ENCODE data around the gene ITFG1. TPM values are rescaled to one million over a fixed set of nuclear protein-coding genes. Genes with fewer than 3 reads are reported as not detected.
A peak's percentile ranks its signal among the peaks of the same experiment; 100 is the strongest.
"Not testable (repeated sequence)": the region's sequence is repeated elsewhere in the genome, so short reads cannot be mapped to it uniquely, and the experiment has no call there.

The ITFG1 gene
- total RNA-seq, 2 donors from 2014 or later, result 50.2 to 53.2 TPM

GRCh38 chr16:47203433-47203832 lies 257.4 kb downstream of the ITFG1 start:
- intact Hi-C loops (cut with DNase I); ATAC-seq; DNase-seq: not testable (repeated sequence)

- intact Hi-C loops (cut with DNase I), result no loop called here
- ATAC-seq (no peak), DNase-seq (no peak)
Observed at GRCh38 chr16:47198180-47198575, 262.7 kb downstream of the ITFG1 start.

- ATAC-seq (peak; percentile 78 to 84), DNase-seq (peak; percentile 62)
- intact Hi-C loops (cut with DNase I), result no loop called here
Observed at GRCh38 chr16:47197536-47198179, 263.2 kb downstream of the ITFG1 start.

GRCh38 chr16:47196457-47196856 lies 264.4 kb downstream of the ITFG1 start:
- ATAC-seq (no peak), DNase-seq (no peak)
- intact Hi-C loops (cut with DNase I), result no loop called here

GRCh38 chr16:47182318-47182717 lies 278.5 kb downstream of the ITFG1 start:
- intact Hi-C loops (cut with DNase I), result no loop called here
- no peak for ATAC-seq

GRCh38 chr16:47181066-47181465 lies 279.8 kb downstream of the ITFG1 start:
- DNase-seq; intact Hi-C loops (cut with DNase I): not testable (repeated sequence)

More at GRCh38 chr16:47182318-47182717, 278.5 kb downstream of the ITFG1 start:
- no peak for DNase-seq

GRCh38 chr16:47180073-47180472 lies 280.8 kb downstream of the ITFG1 start:
- DNase-seq (no peak), ATAC-seq (no peak)
- intact Hi-C loops (cut with DNase I), result no loop called here

More at GRCh38 chr16:47181066-47181465, 279.8 kb downstream of the ITFG1 start:
- ATAC-seq, result not testable (repeated sequence)

- DNase-seq (no peak), ATAC-seq (no peak)
- intact Hi-C loops (cut with DNase I), result no loop called here
Observed at GRCh38 chr16:47175152-47175551, 285.7 kb downstream of the ITFG1 start.

- intact Hi-C loops (cut with DNase I), result no loop called here
- ATAC-seq, result no peak
- DNase-seq, result no peak
Observed at GRCh38 chr16:47162670-47163420, 298.0 kb downstream of the ITFG1 start.

- intact Hi-C loops (cut with DNase I), result no loop called here
- DNase-seq (no peak), ATAC-seq (no peak)
Observed at GRCh38 chr16:47161464-47161863, 299.4 kb downstream of the ITFG1 start.

GRCh38 chr16:47160422-47160821 lies 300.4 kb downstream of the ITFG1 start:
- ATAC-seq, result no peak
- intact Hi-C loops (cut with DNase I), result no loop called here
- DNase-seq, result no peak

GRCh38 chr16:47158992-47159391 lies 301.9 kb downstream of the ITFG1 start:
- ATAC-seq (no peak), DNase-seq (no peak)
- intact Hi-C loops (cut with DNase I), result no loop called here

- intact Hi-C loops (cut with DNase I), result no loop called here
- ATAC-seq (no peak), DNase-seq (no peak)
Observed at GRCh38 chr16:47156680-47157215, 304.1 kb downstream of the ITFG1 start.

- ATAC-seq; DNase-seq; intact Hi-C loops (cut with DNase I): not testable (repeated sequence)
Observed at GRCh38 chr16:47152501-47152900, 308.4 kb downstream of the ITFG1 start.

- ATAC-seq (no peak), DNase-seq (no peak)
- intact Hi-C loops (cut with DNase I), result no loop called here
Observed at GRCh38 chr16:47150067-47150466, 310.8 kb downstream of the ITFG1 start.

GRCh38 chr16:47144559-47144877 lies 316.3 kb downstream of the ITFG1 start:
- no peak for DNase-seq
- peak; percentile 5 to 8 for ATAC-seq
- intact Hi-C loops (cut with DNase I), result loop anchor here (10.0 kb wide), 2 partner anchors 910 to 1010 kb away; partner anchors contain the start of gene ABCC12 (in 1 of the 2)

GRCh38 chr16:47143677-47144558 lies 316.9 kb downstream of the ITFG1 start, which contains the start of gene NETO2:
NETO2 (minus strand) TSS chr16:47143945; CDS start chr16:47143612, 333 bp downstream.
- ATAC-seq (peak; percentile 60 to 77), DNase-seq (peak; percentile 51)
- intact Hi-C loops (cut with DNase I), result loop anchor here (10.0 kb wide), 2 partner anchors 911 to 1011 kb away; partner anchors contain the start of gene ABCC12 (in 1 of the 2)

GRCh38 chr16:47142821-47143676 lies 317.8 kb downstream of the ITFG1 start:
- intact Hi-C loops (cut with DNase I), result loop anchor here (10.0 kb wide), 2 partner anchors 912 to 1012 kb away; partner anchors contain the start of gene ABCC12 (in 1 of the 2)
- DNase-seq, result peak; percentile 41
- peak; percentile 72 to 76 for ATAC-seq
